Suprapubic skin (tissue), 4 donors: Measurements from ENCODE around the gene SETD3.

Source experiments
- CTCF ChIP-seq, 2 donors: fragments of 200-600 bp in 1 of 2; fragments of 450-650 bp in 1 of 2; sonication (generic) in 1 of 2; IDR thresholded peaks; one replicate each; pipeline ENCODE4 v1.5.1; 2016 to 2019; ENCODE audit warnings: antibody characterized with exemption in 2 of 2, mild to moderate bottlenecking in 1 of 2, moderate library complexity in 1 of 2
- EP300 ChIP-seq: sonication (generic); formaldehyde crosslinking; IDR thresholded peaks from one replicate; pipeline ENCODE4 v1.6.1; 2017; ENCODE audit warnings: antibody characterized with exemption
- POLR2A ChIP-seq, 2 donors: fragments of 450-650 bp; IDR thresholded peaks; one replicate each; pipeline ENCODE4 v1.6.1; 2017; ENCODE audit warnings: antibody characterized with exemption in 2 of 2, mild to moderate bottlenecking in 2 of 2, moderate library complexity in 2 of 2
- POLR2AphosphoS5 ChIP-seq, 3 donors: sonication (generic); formaldehyde crosslinking; IDR thresholded peaks; one replicate each; pipeline ENCODE4 v1.6.1; 2017; ENCODE audit warnings: antibody characterized with exemption in 3 of 3

GRCh38 chr14:99412117-99413061, 68.3 kb downstream of the SETD3 start:
- TF ChIP-seq CTCF (IDR thresholded peaks at IDR 0.05) = no peak
- TF ChIP-seq EP300 = no peak
- no peak for TF ChIP-seq POLR2AphosphoS5 (IDR thresholded peaks at IDR 0.05)
- TF ChIP-seq POLR2A (IDR thresholded peaks at IDR 0.05) = no peak
